ENCODE data around the gene TSG101. TPM values are rescaled to one million over a fixed set of nuclear protein-coding genes. Genes with fewer than 3 reads are reported as not detected.

The TSG101 gene
- total and polyA plus RNA-seq, 4 donors: 29.7 to 53.1 (median 37.8) TPM

GRCh38 chr11:18498039-18498438, 28.7 kb downstream of the TSG101 start (continued):
- TF ChIP-seq EGR1 (IDR thresholded peaks at IDR 0.05; ENCODE audit: low read depth in 2 of 2): no peak

GRCh38 chr11:18495703-18496102, 31.0 kb downstream of the TSG101 start:
- H3K4me1 ChIP-seq (ENCODE audit: control insufficient read depth in 4 of 4, insufficient read depth in 4 of 4, low read length in 3 of 4): no peaks in the 10 kb centered on the region
- DNase-seq (ENCODE audit: low spot score): no peak
- TF ChIP-seq ZBTB33 (IDR thresholded peaks at IDR 0.05): no peak
- TF ChIP-seq HNF4G (IDR thresholded peaks at IDR 0.05): no peak
- TF ChIP-seq FOXA1 (IDR thresholded peaks at IDR 0.05): no peak
- no peak for TF ChIP-seq FOXA2 (IDR thresholded peaks at IDR 0.05)
- no peak for TF ChIP-seq RXRA (IDR thresholded peaks at IDR 0.05)
- H3K9me3 ChIP-seq (ENCODE audit: control insufficient read depth in 4 of 4, low read length in 3 of 4): no peaks in the 10 kb centered on the region
- no peak overlapping the region for H3K9ac ChIP-seq (ENCODE audit: low read depth in 1 of 2, low read length in 2 of 2)
- no peaks in the 10 kb centered on the region for H3K27me3 ChIP-seq (ENCODE audit: control insufficient read depth in 4 of 4, insufficient read depth in 4 of 4, low read length in 3 of 4)
- no peak overlapping the region for H3K27ac ChIP-seq (ENCODE audit: low read depth in 1 of 2, low read length in 2 of 2)
- H3K36me3 ChIP-seq (ENCODE audit: control insufficient read depth in 4 of 4, insufficient read depth in 3 of 4, low read depth in 1 of 4, low read length in 3 of 4): peaks cover 0 to 37% (median 23%) of the 10 kb centered on the region in 4 donors
- no peak overlapping the region for H3K4me3 ChIP-seq (ENCODE audit: low read depth in 1 of 3, low read length in 3 of 3)
- WGBS: 77% methylated on average over 4 of the region's 4 CpGs

- H3K9ac ChIP-seq (ENCODE audit: low read depth in 1 of 2, low read length in 2 of 2): no peak overlapping the region
- no peak overlapping the region for H3K4me3 ChIP-seq (ENCODE audit: low read depth in 1 of 3, low read length in 3 of 3)
- no peaks in the 10 kb centered on the region for H3K27me3 ChIP-seq (ENCODE audit: control insufficient read depth in 4 of 4, insufficient read depth in 4 of 4, low read length in 3 of 4)
- no peaks in the 10 kb centered on the region for H3K4me1 ChIP-seq (ENCODE audit: control insufficient read depth in 4 of 4, insufficient read depth in 4 of 4, low read length in 3 of 4)
- peaks cover 0 to 39% (median 25%) of the 10 kb centered on the region in 4 donors for H3K36me3 ChIP-seq (ENCODE audit: control insufficient read depth in 4 of 4, insufficient read depth in 3 of 4, low read depth in 1 of 4, low read length in 3 of 4)
- no peaks in the 10 kb centered on the region for H3K9me3 ChIP-seq (ENCODE audit: control insufficient read depth in 4 of 4, low read length in 3 of 4)
- no peak overlapping the region for H3K27ac ChIP-seq (ENCODE audit: low read depth in 1 of 2, low read length in 2 of 2)
- DNase-seq (ENCODE audit: low spot score): no peak
- TF ChIP-seq RAD21 (IDR thresholded peaks at IDR 0.05): no peak
- no peak for TF ChIP-seq RXRA (IDR thresholded peaks at IDR 0.05)
- no peak for TF ChIP-seq CTCF (IDR thresholded peaks at IDR 0.05; ENCODE audit: low read depth, low read length, missing input control)
- no peak for TF ChIP-seq MAX (IDR thresholded peaks at IDR 0.05)
- TF ChIP-seq FOXA2 (IDR thresholded peaks at IDR 0.05): no peak
- TF ChIP-seq GABPA (IDR thresholded peaks at IDR 0.05 in 1 of 2, conservative IDR thresholded peaks at IDR 0.05 in 1 of 2): no peak
- TF ChIP-seq REST (IDR thresholded peaks at IDR 0.05): no peak
- TF ChIP-seq SP1 (IDR thresholded peaks at IDR 0.05): no peak
These were observed 31.5 kb downstream of the TSG101 start for GRCh38 chr11:18495271-18495670.

Measured in liver (tissue), 9 donors.